WERI-Rb-1 (cell line): ENCODE results near the gene ARHGAP26.

ENCODE experiments used
- DNase-seq: peaks from one replicate; pipeline ENCODE4 v3.0.0-alpha.2; 2020
- H3K27ac ChIP-seq: fragments of 250-450 bp; sonication (Bioruptor Pico); 2 replicates; pipeline ENCODE4 v1.5.1; 2020; ENCODE audit warnings: mild to moderate bottlenecking, moderate library complexity
- H3K27me3 ChIP-seq: fragments of 250-450 bp; sonication (Bioruptor Pico); 2 replicates; pipeline ENCODE4 v1.5.1; 2021; ENCODE audit warnings: mild to moderate bottlenecking, low read depth, moderate library complexity; ENCODE audit not compliant: insufficient read depth, severe bottlenecking
- H3K36me3 ChIP-seq: fragments of 250-450 bp; sonication (Bioruptor Pico); 2 replicates; pipeline ENCODE4 v1.5.1; 2020; ENCODE audit warnings: mild to moderate bottlenecking, moderate library complexity
- H3K4me3 ChIP-seq: 2 replicates; pipeline ENCODE4 v1.5.1; 2011; ENCODE audit warnings: low read depth, mild to moderate bottlenecking, control low read depth, low read length
- H3K9me3 ChIP-seq: fragments of 250-450 bp; sonication (Bioruptor Pico); 2 replicates; pipeline ENCODE4 v1.5.1; 2021; ENCODE audit warnings: mild to moderate bottlenecking, moderate library complexity; ENCODE audit not compliant: severe bottlenecking
- TF ChIP-seq, protein P1 (sequence below): IDR thresholded peaks from 2 replicates; pipeline ENCODE4 v1.5.1; 2011; ENCODE audit warnings: low read depth, mild to moderate bottlenecking, control low read depth, inconsistent platforms, low read length

ARHGAP26 gene

DNA sequence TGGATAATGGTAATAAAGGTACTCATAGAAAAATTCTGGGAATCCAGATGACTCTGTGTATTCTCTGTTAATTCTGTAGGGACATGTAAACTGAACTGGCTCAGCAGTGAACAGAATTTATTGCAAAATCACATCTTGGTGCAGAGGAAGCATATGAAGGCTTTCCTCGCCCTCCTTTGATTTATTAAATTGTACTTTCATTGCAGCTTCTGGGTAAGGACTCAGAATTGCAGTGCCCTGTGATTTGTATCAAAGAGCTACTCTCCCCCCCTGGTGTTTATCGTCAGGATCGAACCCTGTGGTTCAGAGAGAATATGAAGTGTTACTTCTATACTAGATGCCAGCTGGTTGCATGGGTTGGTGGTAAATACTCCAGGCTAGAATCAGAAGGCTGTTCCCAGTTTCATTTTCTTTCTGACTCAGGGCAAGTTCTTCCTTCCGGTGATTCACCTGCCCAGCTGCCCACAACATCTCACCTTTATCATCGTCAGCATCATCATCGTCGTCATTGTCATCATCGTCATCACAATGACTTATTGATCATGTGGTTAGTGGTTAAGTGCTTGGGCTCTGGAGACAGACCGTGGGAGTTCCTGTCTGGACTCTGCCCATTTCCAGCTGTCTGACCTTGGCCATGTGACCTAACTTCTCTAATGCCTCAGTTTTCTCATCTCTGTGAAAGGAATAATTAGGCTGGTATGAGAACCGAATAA is 238.8 kb downstream of the ARHGAP26 start:
- DNase-seq, result no peak
- H3K36me3 ChIP-seq, result no peaks in the 10 kb centered on the region
- no peaks in the 10 kb centered on the region for H3K27me3 ChIP-seq
- TF ChIP-seq, protein P1, sequence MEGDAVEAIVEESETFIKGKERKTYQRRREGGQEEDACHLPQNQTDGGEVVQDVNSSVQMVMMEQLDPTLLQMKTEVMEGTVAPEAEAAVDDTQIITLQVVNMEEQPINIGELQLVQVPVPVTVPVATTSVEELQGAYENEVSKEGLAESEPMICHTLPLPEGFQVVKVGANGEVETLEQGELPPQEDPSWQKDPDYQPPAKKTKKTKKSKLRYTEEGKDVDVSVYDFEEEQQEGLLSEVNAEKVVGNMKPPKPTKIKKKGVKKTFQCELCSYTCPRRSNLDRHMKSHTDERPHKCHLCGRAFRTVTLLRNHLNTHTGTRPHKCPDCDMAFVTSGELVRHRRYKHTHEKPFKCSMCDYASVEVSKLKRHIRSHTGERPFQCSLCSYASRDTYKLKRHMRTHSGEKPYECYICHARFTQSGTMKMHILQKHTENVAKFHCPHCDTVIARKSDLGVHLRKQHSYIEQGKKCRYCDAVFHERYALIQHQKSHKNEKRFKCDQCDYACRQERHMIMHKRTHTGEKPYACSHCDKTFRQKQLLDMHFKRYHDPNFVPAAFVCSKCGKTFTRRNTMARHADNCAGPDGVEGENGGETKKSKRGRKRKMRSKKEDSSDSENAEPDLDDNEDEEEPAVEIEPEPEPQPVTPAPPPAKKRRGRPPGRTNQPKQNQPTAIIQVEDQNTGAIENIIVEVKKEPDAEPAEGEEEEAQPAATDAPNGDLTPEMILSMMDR, result no peak
- H3K9me3 ChIP-seq, result no peaks in the 10 kb centered on the region
- H3K27ac ChIP-seq, result no peak overlapping the region
- no peak overlapping the region for H3K4me3 ChIP-seq

DNA sequence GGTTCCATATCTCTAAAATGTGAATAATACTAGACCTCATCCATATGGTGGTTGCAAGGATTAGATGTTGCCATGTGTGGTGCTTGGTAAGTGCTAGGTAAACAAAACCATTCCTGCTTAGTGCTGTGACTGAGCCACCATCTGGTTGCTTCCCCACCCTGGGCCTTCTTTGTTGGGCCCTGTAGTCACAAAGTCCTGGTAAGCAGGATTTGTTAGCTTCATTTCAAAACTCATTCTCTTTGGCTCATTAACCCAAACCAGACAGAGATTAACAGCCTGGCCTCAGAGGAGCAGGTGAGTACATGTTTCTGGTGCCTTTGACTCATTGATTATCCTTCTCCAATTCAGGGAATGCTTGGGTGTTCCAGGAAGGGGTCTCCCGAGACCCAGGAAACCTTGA is 240.2 kb downstream of the ARHGAP26 start:
- Histone ChIP-seq H3K36me3 (no peaks in the 10 kb centered on the region), H3K27ac (no peak overlapping the region), H3K27me3 (no peaks in the 10 kb centered on the region), H3K9me3 (no peaks in the 10 kb centered on the region), H3K4me3 (no peak overlapping the region)
- peak; percentile 76 for DNase-seq
- TF ChIP-seq, protein P1, result no peak

DNA sequence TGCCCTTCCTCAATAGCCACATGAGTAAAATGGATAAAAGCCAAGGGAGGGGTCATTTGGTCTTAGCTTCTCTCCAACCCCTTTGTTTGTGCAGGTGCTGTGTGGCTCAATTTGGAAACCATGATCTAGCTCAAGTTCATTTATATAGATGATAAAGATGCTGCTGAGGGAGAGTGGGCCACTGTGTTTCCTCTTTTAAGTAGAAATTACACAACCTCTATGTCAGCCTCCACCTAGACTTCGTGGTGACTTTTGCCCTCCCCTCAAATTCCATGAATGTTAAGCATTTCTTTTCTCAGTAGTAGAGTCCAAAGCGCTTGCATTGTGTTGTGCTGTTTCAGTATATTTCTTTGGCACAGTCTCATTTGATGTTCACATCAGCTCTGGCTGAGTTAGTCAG is 241.4 kb downstream of the ARHGAP26 start:
- H3K27ac ChIP-seq, result no peak overlapping the region
- no peak for DNase-seq

DNA sequence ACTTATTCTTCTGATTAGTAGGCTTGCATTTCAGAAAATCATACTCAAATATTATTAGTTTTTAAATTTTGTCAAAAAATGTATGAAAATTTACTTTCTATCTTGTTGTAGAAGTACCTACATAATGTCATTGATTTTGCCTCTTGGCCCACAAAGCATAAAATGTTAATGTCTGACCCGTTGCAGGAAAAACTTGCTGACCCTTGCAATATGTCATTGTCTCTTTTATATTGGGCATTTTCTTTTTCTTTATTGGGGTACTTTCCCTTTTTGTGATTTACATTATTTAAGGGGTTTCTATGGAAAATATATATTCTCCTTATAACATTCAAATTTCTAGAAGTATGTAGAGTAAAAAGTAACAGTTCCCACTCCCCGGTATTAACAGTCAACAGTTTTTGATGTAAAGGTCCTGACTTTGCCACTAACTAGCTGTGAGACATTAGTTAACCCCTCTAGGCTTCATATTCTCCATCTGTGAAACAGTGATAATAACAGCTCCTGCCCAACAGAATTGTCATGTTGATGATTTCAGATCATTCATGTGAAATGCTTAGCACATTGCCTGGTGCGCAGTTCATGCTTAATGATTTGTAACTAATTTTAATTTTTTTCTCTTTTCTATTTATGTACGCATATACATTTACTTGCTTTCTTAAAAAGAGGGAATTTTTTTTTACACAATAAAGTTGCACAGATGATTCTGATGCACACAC is 243.2 kb downstream of the ARHGAP26 start:
- TF ChIP-seq, protein P1, result no peak
- H3K36me3 ChIP-seq, result no peaks in the 10 kb centered on the region

More for the DNA sequence above, 241.4 kb downstream of the ARHGAP26 start:
- TF ChIP-seq, protein P1, result no peak
- H3K27me3 ChIP-seq, result no peaks in the 10 kb centered on the region
- H3K36me3 ChIP-seq, result no peaks in the 10 kb centered on the region
- H3K9me3 ChIP-seq, result no peaks in the 10 kb centered on the region
- H3K4me3 ChIP-seq, result no peak overlapping the region

DNA sequence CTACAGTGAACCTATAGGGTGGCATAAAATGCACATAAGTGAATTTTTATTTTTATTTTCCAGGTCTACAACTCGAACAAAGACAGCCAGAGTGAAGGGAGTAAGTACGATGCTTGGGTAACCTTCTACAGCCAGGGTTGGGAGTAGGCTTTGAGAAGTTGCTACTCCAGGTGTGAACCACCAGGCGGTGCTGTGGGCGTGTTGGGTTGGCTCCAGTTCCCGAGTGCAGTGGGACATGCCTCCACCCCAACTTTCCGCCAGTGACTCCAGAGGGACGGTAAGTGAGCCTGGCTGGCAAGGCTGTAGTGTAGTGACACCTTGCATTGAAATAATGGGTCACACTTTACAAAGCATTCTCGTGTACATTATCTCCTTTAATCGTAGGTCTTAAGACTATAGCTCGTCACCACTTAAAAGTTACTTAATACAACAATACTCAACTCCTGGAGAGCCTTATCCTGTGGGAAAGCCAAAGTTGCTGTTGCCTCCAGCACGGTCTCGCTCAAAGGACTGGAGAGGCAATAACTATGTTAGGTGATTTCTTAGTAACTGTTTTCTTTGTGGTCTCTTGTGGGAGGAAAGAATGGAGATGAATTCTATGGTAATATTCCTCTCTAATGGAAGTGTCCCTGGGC is 244.0 kb downstream of the ARHGAP26 start:
- Histone ChIP-seq H3K27me3 (no peaks in the 10 kb centered on the region), H3K27ac (no peak overlapping the region), H3K9me3 (no peaks in the 10 kb centered on the region), H3K4me3 (no peak overlapping the region), H3K36me3 (no peaks in the 10 kb centered on the region)
- DNase-seq, result peak; percentile 62
- TF ChIP-seq, protein P1, result peak; percentile 98

More for the DNA sequence above, 243.2 kb downstream of the ARHGAP26 start:
- Histone ChIP-seq H3K27ac (no peak overlapping the region), H3K27me3 (no peaks in the 10 kb centered on the region), H3K9me3 (no peaks in the 10 kb centered on the region), H3K4me3 (no peak overlapping the region)
- DNase-seq, result no peak
